GM18870 (cell line): ENCODE results near the gene SPON2.

Source experiments
- ATAC-seq: cut with Tn5 transposase; IDR thresholded peaks from one replicate; pipeline ENCODE4 v1.9.1; 2021; ENCODE audit warnings: moderate library complexity; ENCODE audit not compliant: unreplicated experiment

SPON2 gene

GRCh38 chr4:1208970-1209704 lies 36.8 kb upstream of the SPON2 start:
- ATAC-seq: no peak

GRCh38 chr4:1208266-1208961 lies 36.0 kb upstream of the SPON2 start:
- no peak for ATAC-seq

DNA sequence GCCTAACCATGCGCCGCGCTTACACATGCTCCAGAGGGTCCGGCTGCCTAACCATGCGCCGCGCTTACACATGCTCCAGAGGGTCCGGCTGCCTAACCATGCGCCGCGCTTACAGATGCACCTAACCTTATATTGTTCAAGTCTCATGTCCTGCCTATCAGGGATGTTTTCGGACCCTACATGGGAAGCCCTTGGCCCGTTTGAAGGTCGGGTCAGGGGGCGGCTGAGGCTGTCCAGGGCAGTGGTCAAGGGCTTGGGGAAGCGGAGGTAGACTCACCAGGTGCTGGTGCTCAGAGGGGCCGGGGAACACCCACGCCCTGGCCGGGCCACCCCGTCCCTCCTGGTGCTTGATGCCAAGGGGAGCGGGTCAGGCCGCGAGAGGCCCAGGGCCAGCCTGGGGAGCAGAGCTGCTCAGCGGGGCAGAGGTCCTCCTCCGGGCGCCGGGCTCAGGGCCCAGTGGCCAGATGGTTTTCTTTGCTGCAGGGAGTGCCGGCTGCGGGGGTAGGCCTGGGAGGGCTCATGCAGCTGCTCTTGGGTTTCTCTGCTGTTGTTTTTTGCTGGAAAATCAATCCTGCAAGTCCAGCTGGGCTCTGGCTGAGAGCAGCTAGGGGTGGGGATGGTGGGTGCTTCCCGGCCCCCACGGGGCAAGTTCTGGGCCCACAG lies 35.4 kb upstream of the SPON2 start:
- ATAC-seq: no peak

GRCh38 chr4:1207157-1207470 lies 34.7 kb upstream of the SPON2 start:
- no peak for ATAC-seq

GRCh38 chr4:1206299-1207156 lies 34.1 kb upstream of the SPON2 start:
- no peak for ATAC-seq

- no peak for ATAC-seq
Measured at GRCh38 chr4:1205586-1206298, 33.4 kb upstream of the SPON2 start.

GRCh38 chr4:1204828-1205585 lies 32.6 kb upstream of the SPON2 start:
- ATAC-seq: no peak

DNA sequence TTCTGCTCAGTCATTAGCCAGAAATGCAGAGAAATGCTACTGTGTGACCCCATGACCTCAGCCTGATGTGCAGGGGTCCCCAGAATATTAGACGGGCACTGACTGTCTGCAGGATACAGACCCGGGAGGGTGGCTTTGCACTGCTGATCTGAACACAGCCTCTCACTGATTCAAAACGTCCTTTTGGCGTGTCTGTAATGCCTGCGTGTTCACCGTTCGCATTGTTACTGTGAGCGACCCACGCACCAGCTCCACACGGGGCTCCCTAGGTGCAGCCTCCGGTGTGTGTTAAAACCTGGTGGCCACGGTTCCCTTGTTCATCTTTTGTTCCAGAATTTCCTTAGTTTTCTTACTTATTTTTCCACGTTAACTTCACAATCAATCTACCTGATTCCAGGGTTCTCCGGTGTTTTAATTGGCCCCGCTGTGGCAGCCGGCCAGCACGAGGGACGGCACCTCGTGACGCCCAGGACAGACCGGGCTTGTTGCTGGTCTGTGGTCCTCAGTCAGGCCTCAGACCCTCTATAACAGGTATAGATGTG lies 32.0 kb upstream of the SPON2 start:
- ATAC-seq: no peak

DNA sequence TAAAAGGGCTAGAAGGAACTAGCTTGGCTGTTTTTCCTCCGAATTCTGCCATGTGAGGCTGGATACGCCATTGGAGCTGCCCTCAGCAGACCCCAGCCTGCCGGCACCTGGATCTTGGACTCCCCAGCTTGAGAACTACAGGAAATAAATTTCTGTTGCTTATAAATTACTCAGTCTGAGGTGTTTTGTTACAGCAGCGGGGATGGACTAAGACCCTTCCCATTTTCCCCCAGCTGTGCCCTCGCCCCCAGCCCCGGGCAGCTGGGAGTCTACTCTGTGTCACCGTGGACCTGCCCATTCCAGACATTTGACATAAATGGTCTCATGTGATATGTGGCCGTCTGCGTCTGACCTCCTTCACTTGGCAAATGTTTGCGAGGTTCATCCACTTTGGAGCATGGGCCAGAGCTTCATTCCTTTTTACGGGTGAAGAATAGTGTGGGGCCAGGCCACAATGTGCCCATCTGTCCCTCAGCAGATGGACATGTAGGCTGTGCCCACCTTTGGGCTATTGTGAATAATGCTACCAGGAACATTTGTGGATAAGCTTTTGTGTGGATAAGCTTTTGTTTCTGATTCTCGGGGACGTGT lies 30.7 kb upstream of the SPON2 start:
- ATAC-seq: no peak

DNA sequence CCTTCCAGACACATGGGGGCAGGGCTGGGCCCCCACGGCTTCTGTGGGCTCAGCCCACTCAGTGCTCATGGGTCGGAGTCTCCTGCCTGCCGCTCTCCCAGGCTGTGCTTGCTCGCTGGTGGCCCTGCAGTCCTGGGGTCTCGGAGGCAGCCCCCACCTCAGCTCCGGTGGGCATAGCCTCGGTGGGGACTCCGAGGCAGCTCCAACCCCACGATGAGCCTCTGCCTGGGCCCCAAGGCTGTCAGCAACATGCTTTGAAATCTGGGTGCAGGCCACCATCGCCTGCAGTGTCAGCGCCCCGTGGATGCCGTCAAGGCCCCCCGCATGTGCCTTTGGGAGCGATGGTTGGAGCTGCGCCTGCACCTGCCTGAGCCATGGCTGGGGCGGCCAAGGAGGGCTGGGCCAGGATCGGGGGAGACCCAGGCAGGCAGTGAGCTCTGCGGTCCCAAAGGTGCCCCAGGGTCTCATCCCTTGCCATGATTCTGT lies 30.2 kb upstream of the SPON2 start:
- ATAC-seq: no peak

DNA sequence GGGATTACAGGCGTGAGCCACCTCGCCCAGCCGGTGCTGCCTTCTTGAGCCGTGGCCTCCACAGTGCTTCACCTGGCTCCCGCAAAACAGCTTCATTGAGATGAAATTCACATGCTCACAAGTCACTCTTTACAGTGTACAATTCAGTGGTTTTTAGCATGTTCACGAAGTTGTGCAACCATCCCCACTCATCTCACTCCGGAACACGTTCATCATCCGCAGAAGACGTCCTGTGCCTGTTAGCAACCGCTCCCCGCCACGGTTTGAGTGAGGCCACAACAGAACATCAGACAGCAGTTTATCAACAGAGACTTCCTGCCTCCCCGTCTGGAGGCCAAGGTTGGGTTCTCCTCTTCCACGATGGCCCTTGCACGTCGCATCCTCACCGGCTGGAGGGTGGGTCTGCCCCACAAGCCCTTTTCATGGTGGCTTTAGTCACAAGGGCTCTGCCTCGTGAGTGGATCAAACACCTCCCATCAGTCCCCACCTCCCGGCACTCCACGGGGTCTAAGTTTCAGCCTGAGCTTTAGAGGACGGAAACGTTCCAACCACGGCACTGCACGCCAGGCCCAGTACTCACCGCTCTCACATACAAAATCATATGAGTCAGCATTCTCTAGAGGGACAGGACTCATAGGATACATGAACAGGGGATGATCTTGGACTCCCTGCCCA lies 29.6 kb upstream of the SPON2 start:
- ATAC-seq: no peak

DNA sequence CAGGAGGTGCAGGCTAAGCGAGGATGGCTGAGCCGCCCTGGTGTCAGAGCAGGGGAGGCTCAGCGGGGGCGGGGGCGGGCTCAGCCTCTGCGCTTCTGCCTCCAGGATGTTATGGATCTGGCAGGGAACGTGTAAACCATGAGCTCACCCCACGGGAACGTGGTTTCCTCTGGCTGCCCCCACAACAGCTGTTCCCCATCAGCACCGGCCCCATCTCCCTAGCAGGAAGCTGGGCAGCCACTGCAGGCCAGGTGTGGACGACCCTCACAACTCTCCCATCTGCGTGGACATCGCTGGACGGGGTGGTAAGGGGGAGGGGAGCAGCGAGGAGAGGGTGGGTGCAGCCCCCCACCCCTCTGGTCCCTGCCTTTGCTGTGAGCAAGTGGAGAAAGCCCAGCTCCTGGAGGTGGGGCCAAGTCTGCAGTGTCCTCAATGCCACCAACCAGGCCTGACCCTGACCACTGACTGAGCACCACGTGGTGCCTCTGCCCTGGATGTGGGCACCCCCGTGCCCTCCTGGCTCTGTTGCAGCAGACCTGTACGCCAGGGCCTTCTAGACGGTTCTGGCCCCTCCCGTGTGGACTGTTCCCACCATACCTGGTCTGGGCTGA lies 28.1 kb upstream of the SPON2 start:
- peak; percentile 3 for ATAC-seq

DNA sequence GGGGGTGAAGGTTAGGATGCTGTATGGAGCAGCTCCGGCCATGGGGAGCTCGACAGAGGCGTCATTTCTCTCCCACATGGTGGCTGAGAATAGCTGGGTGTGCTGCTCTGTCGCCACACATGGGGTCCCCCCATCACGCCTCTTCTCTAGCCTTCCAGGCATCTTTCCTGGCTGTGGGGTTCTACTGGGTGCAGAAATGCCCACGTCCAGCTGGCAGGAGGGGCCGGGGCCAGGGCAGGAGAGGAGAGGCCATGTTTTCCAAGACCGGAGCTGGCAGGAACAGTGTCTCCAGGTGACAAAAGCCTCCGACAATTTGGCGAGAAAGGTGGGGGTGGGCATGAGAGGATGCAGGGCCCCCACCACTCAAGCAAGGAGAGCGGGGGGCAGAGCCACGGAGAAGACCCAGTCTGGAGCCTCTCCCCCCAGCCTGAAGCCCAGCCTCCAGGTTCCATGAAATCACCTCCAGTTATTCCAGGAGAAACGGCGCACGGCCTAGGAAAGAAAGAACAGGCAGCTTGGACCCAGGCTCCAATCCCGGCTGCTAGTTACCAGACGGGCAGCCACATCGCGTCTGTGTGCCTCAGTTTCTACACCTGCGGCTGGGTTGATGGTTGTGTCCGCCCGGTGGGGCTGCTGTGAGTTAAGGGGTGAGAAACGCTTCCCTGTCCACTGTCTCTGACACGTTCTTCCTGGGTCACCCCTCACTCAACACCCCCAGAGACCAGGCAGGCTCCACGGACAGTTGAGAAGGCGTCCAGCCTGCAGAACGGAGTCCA lies 27.4 kb upstream of the SPON2 start:
- no peak for ATAC-seq

DNA sequence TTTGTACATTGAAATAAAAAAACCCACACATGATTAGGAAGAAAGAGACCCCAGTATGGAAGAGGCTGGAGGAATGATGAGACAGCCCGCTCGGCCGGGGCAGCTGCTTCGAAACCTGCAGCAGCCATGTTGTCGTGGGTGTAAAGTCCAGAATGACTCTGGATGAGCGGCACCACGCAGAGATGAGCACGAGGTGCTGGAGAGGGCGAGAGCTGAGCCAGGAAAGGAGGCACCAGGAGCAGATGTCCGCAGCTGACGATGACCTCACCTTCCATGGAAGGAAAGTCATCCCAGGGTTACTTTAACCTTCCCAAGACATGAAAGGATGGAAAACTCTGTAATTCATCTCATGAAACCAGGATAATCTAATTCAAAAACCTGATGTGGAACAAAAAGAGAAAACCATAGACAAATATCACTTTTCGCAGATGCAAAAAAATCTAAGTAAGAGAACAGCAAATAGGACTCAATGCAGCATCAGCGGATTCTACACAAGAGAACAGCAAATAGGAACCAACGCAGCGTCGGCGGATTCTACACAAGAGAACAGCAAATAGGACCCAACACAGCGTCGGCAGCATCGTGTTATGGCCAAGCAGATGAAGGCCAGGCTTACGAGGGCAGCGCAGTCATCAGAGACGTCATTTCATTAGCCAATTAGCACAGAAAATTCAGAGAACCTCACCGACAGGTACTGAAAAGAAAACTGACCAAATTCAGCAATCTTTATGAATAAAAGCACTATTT lies 25.9 kb upstream of the SPON2 start:
- ATAC-seq: no peak

- no peak for ATAC-seq
Measured at GRCh38 chr4:1196421-1197183, 24.2 kb upstream of the SPON2 start.

- ATAC-seq: no peak
Measured at GRCh38 chr4:1195891-1196401, 23.6 kb upstream of the SPON2 start.
